Astrocyte (in vitro differentiated cells and primary cell): ENCODE results near the gene TNFSF15.

Experiments used
- CTCF ChIP-seq: IDR thresholded peaks from 2 replicates; pipeline ENCODE4 v1.5.1; 2011; ENCODE audit warnings: low read depth, mild to moderate bottlenecking, inconsistent platforms, low read length, moderate library complexity; ENCODE audit not compliant: insufficient read depth
- EZH2 ChIP-seq: IDR thresholded peaks from 2 replicates; pipeline ENCODE4 v1.6.1; 2012; ENCODE audit warnings: mild to moderate bottlenecking, low read length, inconsistent platforms; ENCODE audit not compliant: insufficient read depth

DNA sequence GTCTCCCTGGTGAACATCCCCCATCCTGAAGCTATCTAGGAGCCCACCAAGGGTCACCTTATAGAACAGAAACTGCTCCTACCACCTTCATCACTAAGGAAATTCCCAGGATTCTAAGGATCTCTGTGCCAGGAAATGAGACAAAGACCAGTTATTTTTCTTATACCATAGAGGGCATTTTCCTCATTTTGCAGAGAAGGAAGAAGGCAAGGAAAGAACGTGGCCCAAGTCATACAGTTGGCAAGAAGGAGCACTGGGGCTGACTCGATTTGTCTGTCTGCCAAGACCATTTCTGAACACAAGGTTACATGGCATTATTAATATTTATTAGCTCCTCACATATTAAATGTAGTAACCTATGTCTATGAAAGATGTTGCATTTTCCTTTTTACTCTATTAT is 49.6 kb upstream of the TNFSF15 start:
- TF ChIP-seq CTCF (no peak), EZH2 (no peak)
